Tibial nerve (tissue), 4 donors: Measurements from ENCODE around the gene BANK1. TPM values are rescaled to one million over a fixed set of nuclear protein-coding genes. Genes with fewer than 3 reads are reported as not detected.

ENCODE experiments used
- DNase-seq, 2 donors: peaks; one replicate each; pipeline ENCODE4 v3.0.0-alpha.2; 2019; ENCODE audit warnings: low spot score in 2 of 2
- H3K27ac ChIP-seq, 4 donors: fragments of 200-600 bp; sonication (generic) in 3 of 4; one replicate each; pipeline ENCODE4 v1.5.1; 2017 to 2019; ENCODE audit warnings: mild to moderate bottlenecking in 1 of 4
- H3K27me3 ChIP-seq, 2 donors: fragments of 200-600 bp; sonication (generic) in 1 of 2; one replicate each; pipeline versions ENCODE4 v1.5.1 to v1.6.0; 2017 to 2019
- H3K36me3 ChIP-seq, 3 donors: fragments of 200-600 bp; sonication (generic); one replicate each; pipeline ENCODE4 v1.5.1; 2018 to 2019
- H3K4me1 ChIP-seq, 4 donors: fragments of 200-600 bp; sonication (generic) in 3 of 4; one replicate each; pipeline ENCODE4 v1.5.1; 2017 to 2019
- H3K4me3 ChIP-seq, 4 donors: fragments of 200-600 bp; sonication (generic) in 3 of 4; one replicate each; pipeline ENCODE4 v1.5.1; 2017 to 2019; ENCODE audit warnings: mild to moderate bottlenecking in 1 of 4, moderate library complexity in 1 of 4
- H3K9me3 ChIP-seq, 4 donors: fragments of 200-600 bp; sonication (generic) in 3 of 4; one replicate each; pipeline ENCODE4 v1.5.1; 2017 to 2019
- CTCF ChIP-seq, 5 experiments: fragments of 200-600 bp in 3 of 5; fragments of 450-650 bp in 2 of 5; sonication (generic) in 3 of 5; IDR thresholded peaks; one replicate each; pipeline ENCODE4 v1.5.1; 2016 to 2019; ENCODE audit warnings: antibody characterized with exemption in 5 of 5, mild to moderate bottlenecking in 3 of 5, moderate library complexity in 2 of 5
- EP300 ChIP-seq, 2 donors: sonication (generic); formaldehyde crosslinking; IDR thresholded peaks; one replicate each; pipeline ENCODE4 v1.6.1; 2017; ENCODE audit warnings: antibody characterized with exemption in 2 of 2, mild to moderate bottlenecking in 1 of 2
- POLR2A ChIP-seq, 2 donors: fragments of 450-650 bp; IDR thresholded peaks; one replicate each; pipeline ENCODE4 v1.6.1; 2017; ENCODE audit warnings: antibody characterized with exemption in 2 of 2, mild to moderate bottlenecking in 2 of 2, moderate library complexity in 2 of 2
- whole genome bisulfite sequencing, 2 donors: methylation state at CpG; one replicate each; pipeline ENCODE4 v1.1.5; 2018; 5-methylcytosine and 5-hydroxymethylcytosine counted together
- total RNA-seq, 4 donors: library from RNA; depleted of rRNA; stranded (reverse); fragments of >200 nt; gene quantifications; one replicate each; pipeline ENCODE4 v1.1.0, GENCODE V29; 2016

The BANK1 gene
- total RNA-seq, 4 donors from 2014 or later: 3.5 to 6.3 (median 5.1) TPM

- TF ChIP-seq CTCF (IDR thresholded peaks at IDR 0.05): no peak
- TF ChIP-seq EP300 (IDR thresholded peaks at IDR 0.05): no peak
- TF ChIP-seq POLR2A (IDR thresholded peaks at IDR 0.05): no peak
- Histone ChIP-seq H3K4me1 (peaks cover 0 to 7% (median 0%) of the 10 kb centered on the region in 4 donors), H3K9me3 (no peaks in the 10 kb centered on the region), H3K36me3 (no peaks in the 10 kb centered on the region), H3K4me3 (no peak overlapping the region), H3K27ac (no peak overlapping the region), H3K27me3 (no peaks in the 10 kb centered on the region)
- WGBS, 2 donors: 61 to 67% methylated on average over 3 of the region's 3 CpGs
- no peak for DNase-seq
Observed at GRCh38 chr4:101950258-101950979, 159.9 kb downstream of the BANK1 start.

GRCh38 chr4:101952985-101953384 is 162.5 kb downstream of the BANK1 start:
- no peak overlapping the region for H3K27ac ChIP-seq
- WGBS, 2 donors: 85 to 87% methylated on average over 4 of the region's 4 CpGs

GRCh38 chr4:101953949-101954348 is 163.4 kb downstream of the BANK1 start:
- H3K4me1 ChIP-seq: peaks cover 0 to 7% (median 0%) of the 10 kb centered on the region in 4 donors
- DNase-seq: no peak
- no peak overlapping the region for H3K27ac ChIP-seq
- no peaks in the 10 kb centered on the region for H3K9me3 ChIP-seq
- WGBS, 2 donors: 11 to 23% methylated on average over 4 of the region's 4 CpGs
- no peaks in the 10 kb centered on the region for H3K36me3 ChIP-seq
- no peak for TF ChIP-seq CTCF (IDR thresholded peaks at IDR 0.05)
- H3K27me3 ChIP-seq: no peaks in the 10 kb centered on the region
- no peak overlapping the region for H3K4me3 ChIP-seq

More at GRCh38 chr4:101952985-101953384, 162.5 kb downstream of the BANK1 start:
- Histone ChIP-seq H3K27me3 (no peaks in the 10 kb centered on the region), H3K4me3 (no peak overlapping the region), H3K36me3 (no peaks in the 10 kb centered on the region), H3K4me1 (peaks cover 0 to 7% (median 0%) of the 10 kb centered on the region in 4 donors), H3K9me3 (no peaks in the 10 kb centered on the region)
- no peak for DNase-seq
- TF ChIP-seq CTCF (IDR thresholded peaks at IDR 0.05) (no peak), EP300 (IDR thresholded peaks at IDR 0.05) (no peak), POLR2A (IDR thresholded peaks at IDR 0.05) (no peak)

- H3K9me3 ChIP-seq: no peaks in the 10 kb centered on the region
- no peak overlapping the region for H3K4me3 ChIP-seq
- H3K36me3 ChIP-seq: no peaks in the 10 kb centered on the region
- 60 to 78% methylated on average over 1 of the region's 1 CpG for WGBS, 2 donors
- H3K27ac ChIP-seq: no peak overlapping the region
- peaks cover 0 to 7% (median 0%) of the 10 kb centered on the region in 4 donors for H3K4me1 ChIP-seq
- DNase-seq: no peak
- no peak for TF ChIP-seq CTCF (IDR thresholded peaks at IDR 0.05)
- no peak for TF ChIP-seq EP300 (IDR thresholded peaks at IDR 0.05)
- TF ChIP-seq POLR2A (IDR thresholded peaks at IDR 0.05): no peak
- no peaks in the 10 kb centered on the region for H3K27me3 ChIP-seq
Observed at GRCh38 chr4:101954351-101954750, 163.8 kb downstream of the BANK1 start.

GRCh38 chr4:101954975-101955678 is 164.6 kb downstream of the BANK1 start:
- no peak for TF ChIP-seq POLR2A (IDR thresholded peaks at IDR 0.05)
- TF ChIP-seq CTCF (IDR thresholded peaks at IDR 0.05): no peak
- TF ChIP-seq EP300 (IDR thresholded peaks at IDR 0.05): no peak
- WGBS, 2 donors: 79 to 84% methylated on average over 4 of the region's 4 CpGs
- Histone ChIP-seq H3K27ac (no peak overlapping the region), H3K27me3 (no peaks in the 10 kb centered on the region), H3K4me3 (no peak overlapping the region), H3K36me3 (no peaks in the 10 kb centered on the region), H3K9me3 (no peaks in the 10 kb centered on the region), H3K4me1 (peaks cover 0 to 7% (median 0%) of the 10 kb centered on the region in 4 donors)
- no peak for DNase-seq
